NT2/D1 (cell line): ENCODE data around the gene TMEM43.

Experiments used
- SUZ12 ChIP-seq: IDR thresholded peaks from 2 replicates; pipeline ENCODE4 v1.6.1; 2011; ENCODE audit not compliant: insufficient read length, insufficient read depth; ENCODE audit errors: extremely low read depth
- YY1 ChIP-seq: IDR thresholded peaks from 2 replicates; pipeline ENCODE4 v1.6.1; 2011; ENCODE audit not compliant: insufficient read length, insufficient read depth
- ZNF274 ChIP-seq: IDR thresholded peaks from 2 replicates; pipeline ENCODE4 v1.6.1; 2011; ENCODE audit warnings: mild to moderate bottlenecking, low read depth, low read length

- TF ChIP-seq SUZ12 (no peak), YY1 (no peak), ZNF274 (no peak)
These were observed 21.0 kb downstream of the TMEM43 start for GRCh38 chr3:14145670-14146380.
